Caki2 (cell line): ENCODE results near the gene PSRC1. TPM values are rescaled to one million over a fixed set of nuclear protein-coding genes. Genes with fewer than 3 reads are reported as not detected.

ENCODE experiments used
- DNase-seq: peaks from one replicate; pipeline ENCODE4 v3.0.0-alpha.2; 2015; ENCODE audit warnings: low read depth
- in situ Hi-C: cut with HindIII; loops from 2 replicates; pipeline ENCODE4 v1.10.0; 2016; ENCODE audit warnings: low sequenced_read_pairs, low pct_unique_long_range_greater_than_20kb, mixed read lengths
- total RNA-seq: library from RNA; depleted of rRNA; stranded (reverse); fragments of >200 nt; shearing (Covaris generic); gene quantifications from 2 replicates; pipeline ENCODE4 v1.2.3, GENCODE V29; 2014; ENCODE audit warnings: low replicate concordance

The PSRC1 gene
- total RNA-seq, 1 experiment from 2014 or later: 27.6 TPM

DNA sequence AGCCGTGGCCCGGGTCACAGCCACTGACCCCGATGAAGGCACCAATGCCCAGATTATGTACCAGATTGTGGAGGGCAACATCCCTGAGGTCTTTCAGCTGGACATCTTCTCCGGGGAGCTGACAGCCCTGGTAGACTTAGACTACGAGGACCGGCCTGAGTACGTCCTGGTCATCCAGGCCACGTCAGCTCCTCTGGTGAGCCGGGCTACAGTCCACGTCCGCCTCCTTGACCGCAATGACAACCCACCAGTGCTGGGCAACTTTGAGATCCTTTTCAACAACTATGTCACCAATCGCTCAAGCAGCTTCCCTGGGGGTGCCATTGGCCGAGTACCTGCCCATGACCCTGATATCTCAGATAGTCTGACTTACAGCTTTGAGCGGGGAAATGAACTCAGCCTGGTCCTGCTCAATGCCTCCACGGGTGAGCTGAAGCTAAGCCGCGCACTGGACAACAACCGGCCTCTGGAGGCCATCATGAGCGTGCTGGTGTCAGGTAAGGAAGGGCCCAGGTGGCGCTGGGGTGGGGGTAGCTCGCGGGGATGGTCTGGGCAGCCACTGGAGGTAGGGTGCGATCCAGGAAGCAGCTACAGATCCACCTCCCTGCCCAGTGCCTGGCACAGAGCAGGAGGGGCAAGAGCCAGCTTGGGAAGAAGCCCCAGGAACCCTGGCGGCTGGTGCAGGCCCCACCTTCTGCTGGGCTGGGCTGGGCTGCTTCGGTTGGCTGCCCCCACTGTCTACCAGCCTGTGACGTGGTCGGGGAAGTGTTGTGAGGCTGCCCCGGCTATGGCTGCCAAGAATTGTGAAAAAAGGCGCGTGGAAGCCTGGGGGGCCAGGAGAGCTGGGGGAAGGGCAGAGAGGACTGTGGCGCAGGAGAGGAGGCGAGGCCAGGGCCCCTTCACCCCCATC, 29.8 kb downstream of the PSRC1 start:
- in situ Hi-C loops: no loop called here
- DNase-seq: peak; percentile 73

DNA sequence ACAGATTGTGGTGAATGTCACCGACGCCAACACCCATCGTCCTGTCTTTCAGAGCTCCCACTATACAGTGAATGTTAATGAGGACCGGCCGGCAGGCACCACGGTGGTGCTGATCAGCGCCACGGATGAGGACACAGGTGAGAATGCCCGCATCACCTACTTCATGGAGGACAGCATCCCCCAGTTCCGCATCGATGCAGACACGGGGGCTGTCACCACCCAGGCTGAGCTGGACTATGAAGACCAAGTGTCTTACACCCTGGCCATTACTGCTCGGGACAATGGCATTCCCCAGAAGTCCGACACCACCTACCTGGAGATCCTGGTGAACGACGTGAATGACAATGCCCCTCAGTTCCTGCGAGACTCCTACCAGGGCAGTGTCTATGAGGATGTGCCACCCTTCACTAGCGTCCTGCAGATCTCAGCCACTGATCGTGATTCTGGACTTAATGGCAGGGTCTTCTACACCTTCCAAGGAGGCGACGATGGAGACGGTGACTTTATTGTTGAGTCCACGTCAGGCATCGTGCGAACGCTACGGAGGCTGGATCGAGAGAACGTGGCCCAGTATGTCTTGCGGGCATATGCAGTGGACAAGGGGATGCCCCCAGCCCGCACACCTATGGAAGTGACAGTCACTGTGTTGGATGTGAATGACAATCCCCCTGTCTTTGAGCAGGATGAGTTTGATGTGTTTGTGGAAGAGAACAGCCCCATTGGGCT, 30.6 kb downstream of the PSRC1 start:
- in situ Hi-C loops: no loop called here
- DNase-seq: no peak

- DNase-seq: no peak
- in situ Hi-C loops: no loop called here
Measured at GRCh38 chr1:109251277-109252166, 31.4 kb downstream of the PSRC1 start.

DNA sequence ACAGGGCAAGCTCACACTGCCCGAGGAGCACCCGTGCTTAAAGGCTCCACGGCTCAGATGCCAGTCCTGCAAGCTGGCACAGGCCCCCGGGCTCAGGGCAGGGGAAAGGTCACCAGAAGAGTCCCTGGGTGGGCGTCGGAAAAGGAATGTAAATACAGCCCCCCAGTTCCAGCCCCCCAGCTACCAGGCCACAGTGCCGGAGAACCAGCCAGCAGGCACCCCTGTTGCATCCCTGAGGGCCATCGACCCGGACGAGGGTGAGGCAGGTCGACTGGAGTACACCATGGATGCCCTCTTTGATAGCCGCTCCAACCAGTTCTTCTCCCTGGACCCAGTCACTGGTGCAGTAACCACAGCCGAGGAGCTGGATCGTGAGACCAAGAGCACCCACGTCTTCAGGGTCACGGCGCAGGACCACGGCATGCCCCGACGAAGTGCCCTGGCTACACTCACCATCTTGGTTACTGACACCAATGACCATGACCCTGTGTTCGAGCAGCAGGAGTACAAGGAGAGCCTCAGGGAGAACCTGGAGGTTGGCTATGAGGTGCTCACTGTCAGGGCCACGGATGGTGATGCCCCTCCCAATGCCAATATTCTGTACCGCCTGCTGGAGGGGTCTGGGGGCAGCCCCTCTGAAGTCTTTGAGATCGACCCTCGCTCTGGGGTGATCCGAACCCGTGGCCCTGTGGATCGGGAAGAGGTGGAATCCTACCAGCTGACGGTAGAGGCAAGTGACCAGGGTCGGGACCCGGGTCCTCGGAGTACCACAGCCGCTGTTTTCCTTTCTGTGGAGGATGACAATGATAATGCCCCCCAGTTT, 32.3 kb downstream of the PSRC1 start:
- in situ Hi-C loops: no loop called here
- no peak for DNase-seq

DNA sequence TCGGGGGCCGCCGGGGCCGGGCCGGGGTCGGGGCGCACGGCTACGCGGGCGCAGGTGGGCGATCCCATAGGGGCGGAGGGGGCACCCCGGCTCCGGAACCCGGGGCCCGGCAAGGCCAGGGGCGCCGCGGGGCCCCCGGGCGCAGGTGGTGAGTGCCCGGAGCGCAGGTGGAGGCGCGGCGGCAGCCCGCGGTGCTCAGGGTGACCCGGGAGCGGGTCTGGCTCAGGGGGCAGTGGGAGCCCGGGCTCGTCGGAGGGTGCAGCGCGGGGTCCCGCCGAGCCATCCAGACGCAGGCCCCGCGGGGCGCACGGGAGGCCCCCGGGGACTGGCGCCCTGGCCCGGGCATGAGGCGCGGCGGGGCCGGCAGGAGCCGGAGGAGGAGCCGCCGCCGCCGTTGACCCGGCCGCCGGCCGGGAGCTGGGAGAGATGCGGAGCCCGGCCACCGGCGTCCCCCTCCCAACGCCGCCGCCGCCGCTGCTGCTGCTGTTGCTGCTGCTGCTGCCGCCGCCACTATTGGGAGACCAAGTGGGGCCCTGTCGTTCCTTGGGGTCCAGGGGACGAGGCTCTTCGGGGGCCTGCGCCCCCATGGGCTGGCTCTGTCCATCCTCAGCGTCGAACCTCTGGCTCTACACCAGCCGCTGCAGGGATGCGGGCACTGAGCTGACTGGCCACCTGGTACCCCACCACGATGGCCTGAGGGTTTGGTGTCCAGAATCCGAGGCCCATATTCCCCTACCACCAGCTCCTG, 33.1 kb downstream of the PSRC1 start:
- no peak for DNase-seq
- in situ Hi-C loops: no loop called here

DNA sequence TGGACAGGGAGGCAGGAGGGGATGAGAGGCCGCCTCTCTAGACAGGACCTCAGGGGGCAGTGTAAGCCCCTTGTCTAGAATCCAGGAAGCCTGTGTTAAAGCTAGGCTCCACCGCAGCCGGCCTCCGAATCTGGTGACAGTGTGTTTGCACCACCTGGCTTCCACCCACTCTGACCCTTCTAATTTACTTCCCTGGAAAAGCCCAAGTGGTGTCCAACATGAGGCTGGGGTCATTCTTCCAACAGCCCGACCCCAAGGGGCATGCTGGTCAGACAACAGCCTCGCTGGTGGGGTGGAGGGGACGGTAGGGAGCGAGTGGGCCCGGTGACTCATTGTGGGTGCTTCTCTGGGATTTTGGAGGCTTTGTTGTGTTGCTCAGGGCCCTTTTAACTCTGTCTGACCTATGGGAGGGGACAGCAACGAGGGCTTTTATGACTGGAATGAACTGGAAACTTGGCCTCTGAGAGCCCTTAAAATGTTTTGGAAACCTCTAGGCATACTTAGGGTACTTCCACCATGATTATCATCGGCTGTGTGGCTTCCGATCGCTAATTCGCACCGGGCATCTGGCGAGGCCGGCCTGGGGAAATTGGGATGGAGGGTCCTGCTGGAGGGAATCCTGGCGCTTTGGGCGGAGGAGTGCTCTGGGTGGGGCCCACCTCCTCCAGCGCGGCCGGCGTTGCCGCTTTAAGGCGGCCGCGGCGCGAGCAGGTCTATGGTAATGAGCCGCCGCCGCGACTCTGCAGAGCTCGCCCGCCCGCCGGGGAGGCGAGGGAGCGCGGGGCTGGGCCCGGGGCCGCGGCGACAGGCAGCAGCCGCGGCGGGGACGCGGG, 33.9 kb downstream of the PSRC1 start, which contains the start of gene CELSR2:
Gene CELSR2, plus strand, starts transcription at position 743 of the 833 bp plus-strand sequence. CDS start 541 bp downstream, outside the sequence.
- in situ Hi-C loops: no loop called here
- DNase-seq: peak; percentile 46

DNA sequence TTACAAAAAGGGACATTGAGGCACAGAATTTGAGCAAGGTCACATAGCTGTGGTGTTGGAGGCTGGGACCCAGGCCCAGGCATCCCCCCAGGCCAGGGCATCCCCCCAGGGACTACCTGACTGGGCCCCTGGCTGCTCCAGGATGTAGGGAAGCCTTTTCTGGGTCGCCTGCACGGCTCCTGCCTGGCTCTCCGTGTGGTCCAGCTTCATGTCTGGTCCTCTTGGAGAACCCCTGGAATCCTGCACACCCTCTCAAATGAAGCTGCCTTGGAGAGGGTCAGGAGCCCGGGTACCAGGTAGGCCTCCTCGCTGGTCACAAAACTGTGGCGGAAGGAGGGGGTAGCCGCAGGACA, 34.5 kb downstream of the PSRC1 start:
- in situ Hi-C loops: no loop called here
- no peak for DNase-seq

DNA sequence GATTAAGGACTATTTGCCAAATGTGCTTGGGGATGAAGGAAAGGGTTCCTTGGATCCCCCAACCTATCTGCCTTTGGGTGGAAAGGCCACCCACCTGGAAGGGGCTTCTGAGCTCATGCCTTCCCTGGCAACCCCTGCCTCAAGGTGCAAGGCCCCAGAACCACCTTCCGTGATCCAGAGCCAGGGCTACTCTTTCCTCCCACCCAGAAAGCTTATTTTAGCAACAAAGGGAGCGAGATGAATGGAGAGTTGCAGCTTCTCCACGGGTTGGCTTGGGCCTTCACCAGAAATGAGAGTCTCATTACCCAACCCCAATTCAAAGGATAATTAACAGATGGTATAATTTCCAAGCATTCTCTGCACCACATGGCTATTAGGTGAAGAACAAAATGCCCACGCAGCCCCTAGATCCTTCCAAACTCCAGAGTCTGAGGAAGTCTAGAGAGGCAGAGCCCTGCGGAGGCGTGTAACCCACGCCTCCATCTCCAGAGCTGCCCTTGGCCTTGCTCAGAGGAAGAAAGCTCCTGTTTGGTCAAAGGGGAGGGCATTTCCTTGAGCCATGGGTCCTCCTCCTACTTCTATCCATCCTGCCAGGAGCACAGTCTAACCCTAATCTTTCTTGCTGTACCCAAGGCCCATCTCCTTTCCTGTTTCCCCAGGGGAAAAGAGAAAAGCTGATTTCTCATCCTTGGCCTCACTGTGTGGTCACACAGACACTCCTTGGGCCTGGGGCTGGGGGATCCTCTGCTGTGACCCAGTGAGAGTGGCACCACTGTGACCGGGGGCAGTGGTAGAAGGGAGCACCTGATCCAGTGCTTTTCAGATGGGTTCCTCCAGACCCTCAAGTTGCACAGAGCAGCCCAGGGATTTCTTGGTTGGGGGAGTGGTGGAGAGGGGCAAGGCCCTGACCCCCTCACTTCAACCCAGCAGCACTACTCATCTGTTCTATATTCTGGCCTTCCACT, 35.3 kb downstream of the PSRC1 start:
- DNase-seq: no peak
- in situ Hi-C loops: no loop called here

- DNase-seq: no peak
- in situ Hi-C loops: no loop called here
Measured at GRCh38 chr1:109246141-109246551, 36.8 kb downstream of the PSRC1 start.

GRCh38 chr1:109243860-109244552, 38.9 kb downstream of the PSRC1 start:
- in situ Hi-C loops: no loop called here
- DNase-seq: no peak

DNA sequence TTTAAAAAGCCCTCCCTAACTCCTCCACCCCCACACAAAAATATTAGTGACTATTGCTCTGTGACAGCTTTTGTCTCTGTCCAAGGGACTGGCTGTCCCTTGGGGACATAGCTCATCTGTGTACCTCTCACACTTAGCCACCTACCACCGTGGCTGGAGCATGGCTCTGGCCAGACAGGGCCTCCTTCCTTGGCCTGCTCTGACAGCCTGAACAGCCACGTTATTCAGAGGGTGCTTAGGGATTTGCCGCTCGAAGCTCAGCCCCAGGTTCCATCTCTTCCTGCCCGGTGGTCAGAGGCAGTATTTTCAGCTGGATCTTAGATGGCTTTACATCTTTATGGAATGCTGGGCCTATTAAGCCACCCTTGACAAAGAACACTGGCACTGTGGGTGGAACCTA, 39.7 kb downstream of the PSRC1 start:
- no peak for DNase-seq
- in situ Hi-C loops: no loop called here

- DNase-seq: no peak
- in situ Hi-C loops: no loop called here
Measured at GRCh38 chr1:109242387-109242786, 40.6 kb downstream of the PSRC1 start.

DNA sequence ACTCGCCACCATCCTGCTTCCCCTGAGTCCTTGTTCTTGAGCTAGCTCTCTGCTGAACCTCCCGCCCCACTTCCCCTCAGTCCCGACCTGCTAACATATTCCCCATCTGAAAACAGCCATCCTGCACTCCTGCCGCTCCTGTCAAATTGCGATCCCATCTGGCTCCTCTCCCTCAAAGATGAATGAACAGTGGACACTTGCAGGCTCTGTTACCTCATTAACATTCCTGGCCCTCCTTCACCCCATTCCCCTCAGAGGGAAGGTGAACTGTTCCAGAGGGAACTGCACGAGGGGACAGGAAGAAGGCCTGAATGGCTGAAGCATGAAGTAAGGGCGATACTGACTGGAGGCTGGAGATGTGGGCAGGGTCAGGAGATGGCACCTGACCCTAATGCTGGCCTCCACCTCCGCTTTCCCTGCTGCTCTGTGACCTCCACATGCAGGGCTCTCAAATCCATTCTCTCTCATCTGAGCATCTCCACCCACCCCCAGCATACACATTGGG, 41.1 kb downstream of the PSRC1 start:
- in situ Hi-C loops: no loop called here
- DNase-seq: no peak

GRCh38 chr1:109241344-109241743, 41.6 kb downstream of the PSRC1 start:
- in situ Hi-C loops: no loop called here
- no peak for DNase-seq
